Testis (tissue), 5 donors: Measurements from ENCODE around the gene GDPD2. TPM values are rescaled to one million over a fixed set of nuclear protein-coding genes. Genes with fewer than 3 reads are reported as not detected.
"Not testable (repeated sequence)": the region's sequence is repeated elsewhere in the genome, so short reads cannot be mapped to it uniquely, and the experiment has no call there.

Experiments used
- DNase-seq: peaks from one replicate; pipeline ENCODE4 v3.0.0-alpha.2; 2019
- H3K27ac ChIP-seq, 2 donors: fragments of 200-600 bp; sonication (generic); one replicate each; pipeline ENCODE4 v1.5.1; 2019
- H3K27me3 ChIP-seq: fragments of 200-600 bp; sonication (generic); one replicate; pipeline ENCODE4 v1.5.1; 2019
- H3K36me3 ChIP-seq: fragments of 200-600 bp; sonication (generic); one replicate; pipeline ENCODE4 v1.5.1; 2017; ENCODE audit warnings: low read depth; ENCODE audit errors: missing control alignments
- H3K4me1 ChIP-seq: fragments of 200-600 bp; sonication (generic); one replicate; pipeline ENCODE4 v1.5.1; 2019
- H3K4me3 ChIP-seq, 2 donors: fragments of 200-600 bp; sonication (generic); one replicate each; pipeline ENCODE4 v1.5.1; 2017 to 2019
- H3K9me3 ChIP-seq: fragments of 200-600 bp; sonication (generic); one replicate; pipeline ENCODE4 v1.5.1; 2017
- POLR2A ChIP-seq: fragments of 450-650 bp; IDR thresholded peaks from one replicate; pipeline ENCODE4 v1.6.1; 2017; ENCODE audit warnings: antibody characterized with exemption, mild to moderate bottlenecking, moderate library complexity
- WGBS, 2 donors: methylation state at CpG; one replicate each; pipeline ENCODE4 v1.1.5; 2018; 5-methylcytosine and 5-hydroxymethylcytosine counted together
- intact Hi-C: fragments of 100-400 bp; cut with DNase I; formaldehyde crosslinking; loops from one replicate; pipeline ENCODE4 v1.15.1; 2023; ENCODE audit warnings: low total_unique reads
- long read RNA-seq, 2 donors: transcript quantifications; one replicate each; lab custom pipeline, GENCODE V29; 2026
- polyA plus RNA-seq: library from polyadenylated mRNA; stranded (reverse); fragments of 350-450 nt; fragmentation: Illumina TruSeq; extraction: RNeasy Lipid Tissue Mini Kit (QIAGEN cat#74804); gene quantifications from one replicate; pipeline ENCODE4 v1.2.3, GENCODE V29; 2014; ENCODE audit warnings: low read depth, low replicate concordance; ENCODE audit not compliant: insufficient read depth
- total RNA-seq, 2 donors: library from RNA; depleted of rRNA; stranded (reverse); fragments of >200 nt; gene quantifications; one replicate each; pipeline ENCODE4 v1.2.3, GENCODE V29; 2016
- TF ChIP-seq, protein P1 (sequence below), 3 experiments: fragments of 450-650 bp in 2 of 3; fragments of 200-600 bp in 1 of 3; sonication (generic) in 1 of 3; IDR thresholded peaks; one replicate each; pipeline ENCODE4 v1.5.1; 2016 to 2019; ENCODE audit warnings: antibody characterized with exemption in 3 of 3, mild to moderate bottlenecking in 2 of 3, moderate library complexity in 1 of 3

GDPD2 gene, protein sequence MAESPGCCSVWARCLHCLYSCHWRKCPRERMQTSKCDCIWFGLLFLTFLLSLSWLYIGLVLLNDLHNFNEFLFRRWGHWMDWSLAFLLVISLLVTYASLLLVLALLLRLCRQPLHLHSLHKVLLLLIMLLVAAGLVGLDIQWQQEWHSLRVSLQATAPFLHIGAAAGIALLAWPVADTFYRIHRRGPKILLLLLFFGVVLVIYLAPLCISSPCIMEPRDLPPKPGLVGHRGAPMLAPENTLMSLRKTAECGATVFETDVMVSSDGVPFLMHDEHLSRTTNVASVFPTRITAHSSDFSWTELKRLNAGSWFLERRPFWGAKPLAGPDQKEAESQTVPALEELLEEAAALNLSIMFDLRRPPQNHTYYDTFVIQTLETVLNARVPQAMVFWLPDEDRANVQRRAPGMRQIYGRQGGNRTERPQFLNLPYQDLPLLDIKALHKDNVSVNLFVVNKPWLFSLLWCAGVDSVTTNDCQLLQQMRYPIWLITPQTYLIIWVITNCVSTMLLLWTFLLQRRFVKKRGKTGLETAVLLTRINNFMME
- total RNA-seq (not detected), polyA plus RNA-seq (not detected)
- long read RNA-seq, donor 1: 0 reads
- long read RNA-seq, donor 2: 0 reads

DNA sequence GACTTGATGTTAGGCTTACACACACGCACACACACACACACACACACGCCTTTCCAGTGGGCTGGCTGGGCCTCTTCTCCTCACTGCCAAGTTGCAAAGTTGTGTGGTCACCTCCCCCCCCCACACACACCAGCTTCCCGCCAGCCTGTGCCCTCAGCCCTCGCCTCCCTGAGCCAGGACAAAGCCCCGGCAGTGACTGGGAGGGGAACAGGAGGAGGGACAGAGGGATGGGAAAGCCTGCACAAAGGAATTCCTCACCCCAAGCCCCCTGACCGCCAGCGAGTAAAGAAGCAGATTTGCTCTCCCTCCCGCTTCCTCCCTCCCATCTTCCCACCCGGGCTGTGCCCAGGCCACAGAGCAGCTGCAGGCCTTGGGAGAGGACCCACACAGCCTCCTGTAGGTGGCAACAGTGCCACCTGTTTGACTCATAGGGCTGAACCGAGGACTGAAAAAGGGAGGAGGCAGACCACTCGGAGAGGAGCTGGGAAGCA, at the start of gene GDPD2:
TSS of gene GDPD2 (plus strand) at position 464 of the 491 bp plus-strand sequence. CDS start 1,671 bp downstream, outside the sequence.
- Histone ChIP-seq H3K9me3 (no peaks in the 10 kb centered on the region), H3K4me3 (no peak within 1 kb of the TSS), H3K27ac (no peak within 1 kb of the TSS), H3K36me3 (no peaks in the 10 kb centered on the region), H3K4me1 (no peaks in the 10 kb centered on the region), H3K27me3 (no peaks in the 10 kb centered on the region)
- TF ChIP-seq, protein P1, sequence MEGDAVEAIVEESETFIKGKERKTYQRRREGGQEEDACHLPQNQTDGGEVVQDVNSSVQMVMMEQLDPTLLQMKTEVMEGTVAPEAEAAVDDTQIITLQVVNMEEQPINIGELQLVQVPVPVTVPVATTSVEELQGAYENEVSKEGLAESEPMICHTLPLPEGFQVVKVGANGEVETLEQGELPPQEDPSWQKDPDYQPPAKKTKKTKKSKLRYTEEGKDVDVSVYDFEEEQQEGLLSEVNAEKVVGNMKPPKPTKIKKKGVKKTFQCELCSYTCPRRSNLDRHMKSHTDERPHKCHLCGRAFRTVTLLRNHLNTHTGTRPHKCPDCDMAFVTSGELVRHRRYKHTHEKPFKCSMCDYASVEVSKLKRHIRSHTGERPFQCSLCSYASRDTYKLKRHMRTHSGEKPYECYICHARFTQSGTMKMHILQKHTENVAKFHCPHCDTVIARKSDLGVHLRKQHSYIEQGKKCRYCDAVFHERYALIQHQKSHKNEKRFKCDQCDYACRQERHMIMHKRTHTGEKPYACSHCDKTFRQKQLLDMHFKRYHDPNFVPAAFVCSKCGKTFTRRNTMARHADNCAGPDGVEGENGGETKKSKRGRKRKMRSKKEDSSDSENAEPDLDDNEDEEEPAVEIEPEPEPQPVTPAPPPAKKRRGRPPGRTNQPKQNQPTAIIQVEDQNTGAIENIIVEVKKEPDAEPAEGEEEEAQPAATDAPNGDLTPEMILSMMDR (IDR thresholded peaks at IDR 0.05): no peak
- 20% methylated on average over 1 to 7 of the region's 11 CpGs for WGBS, 2 donors
- intact Hi-C loops: no loop called here
- no peak for DNase-seq

DNA sequence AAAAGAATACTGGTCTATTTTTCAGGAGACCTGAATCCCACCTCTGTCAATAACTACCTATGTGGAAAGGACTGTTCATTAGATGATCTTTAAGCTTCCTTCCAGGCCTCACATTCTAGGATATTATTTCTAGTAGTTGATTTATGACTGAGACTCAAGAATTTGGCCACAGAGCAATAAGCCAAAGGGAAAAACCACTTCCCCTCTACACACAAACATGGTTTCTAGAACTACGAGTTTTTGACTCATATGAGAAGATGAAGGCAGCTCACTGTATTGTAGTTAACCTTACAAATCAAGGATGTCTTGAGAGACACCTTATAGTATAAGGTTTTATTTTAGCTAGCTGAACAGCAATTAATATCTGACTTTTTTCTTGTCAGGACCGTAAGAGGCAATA, 36.9 kb upstream of the GDPD2 start:
- no peaks in the 10 kb centered on the region for H3K9me3 ChIP-seq
- 85 to 94% methylated on average over 2 of the region's 2 CpGs for WGBS, 2 donors
- H3K27ac ChIP-seq: no peak overlapping the region
- H3K4me1 ChIP-seq: no peaks in the 10 kb centered on the region
- DNase-seq: no peak
- no peak overlapping the region for H3K4me3 ChIP-seq
- intact Hi-C loops: no loop called here
- TF ChIP-seq, protein P1 (IDR thresholded peaks at IDR 0.05): no peak
- TF ChIP-seq POLR2A: no peak
- no peaks in the 10 kb centered on the region for H3K36me3 ChIP-seq
- H3K27me3 ChIP-seq: no peaks in the 10 kb centered on the region

DNA sequence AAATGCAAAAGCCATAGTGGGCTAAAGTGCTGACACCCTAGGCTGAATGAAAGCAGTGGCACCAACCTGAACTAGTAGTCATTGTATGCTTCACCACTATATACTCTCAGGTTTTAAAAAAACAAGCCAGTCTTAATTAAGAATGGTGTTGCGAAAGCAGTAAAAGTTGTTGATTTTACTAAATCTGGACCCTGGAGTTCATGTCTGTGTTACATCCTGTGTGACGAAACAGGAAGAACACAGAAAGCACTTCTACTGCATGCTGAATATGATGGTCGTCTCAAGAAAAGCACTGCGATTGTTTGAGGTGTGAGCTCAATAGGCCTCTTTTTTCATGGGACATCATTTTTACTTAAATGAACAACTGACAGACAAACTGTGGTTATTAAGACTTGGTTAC, 24.2 kb upstream of the GDPD2 start:
- H3K27ac ChIP-seq: no peak overlapping the region
- DNase-seq: no peak
- H3K9me3 ChIP-seq: no peaks in the 10 kb centered on the region
- TF ChIP-seq, protein P1 (IDR thresholded peaks at IDR 0.05): no peak
- no peak for TF ChIP-seq POLR2A
- H3K36me3 ChIP-seq: no peaks in the 10 kb centered on the region
- WGBS, 2 donors: 80 to 90% methylated on average over 4 of the region's 4 CpGs
- no peak overlapping the region for H3K4me3 ChIP-seq
- H3K27me3 ChIP-seq: no peaks in the 10 kb centered on the region
- no peaks in the 10 kb centered on the region for H3K4me1 ChIP-seq
- intact Hi-C loops: no loop called here

DNA sequence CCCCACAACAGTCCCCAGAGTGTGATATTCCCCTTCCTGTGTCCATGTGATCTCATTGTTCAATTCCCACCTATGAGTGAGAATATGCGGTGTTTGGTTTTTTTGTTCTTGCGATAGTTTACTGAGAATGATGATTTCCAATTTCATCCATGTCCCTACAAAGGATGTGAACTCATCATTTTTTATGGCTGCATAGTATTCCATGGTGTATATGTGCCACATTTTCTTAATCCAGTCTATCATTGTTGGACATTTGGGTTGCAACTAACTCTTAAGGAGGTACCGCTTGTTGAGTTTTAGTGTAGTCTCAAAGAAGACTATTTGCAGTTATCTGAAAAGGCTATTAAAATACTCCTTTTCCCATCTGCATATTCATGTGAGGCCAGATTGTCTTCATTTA, 22.9 kb upstream of the GDPD2 start:
- H3K36me3 ChIP-seq, H3K4me3 ChIP-seq, DNase-seq, H3K4me1 ChIP-seq, H3K9me3 ChIP-seq, H3K27me3 ChIP-seq, H3K27ac ChIP-seq, intact Hi-C loops: not testable (repeated sequence)
- 100% methylated on average over 1 of the region's 3 CpGs; no CpG with 5 or more reads in 1 of the 2 donors for WGBS, 2 donors

DNA sequence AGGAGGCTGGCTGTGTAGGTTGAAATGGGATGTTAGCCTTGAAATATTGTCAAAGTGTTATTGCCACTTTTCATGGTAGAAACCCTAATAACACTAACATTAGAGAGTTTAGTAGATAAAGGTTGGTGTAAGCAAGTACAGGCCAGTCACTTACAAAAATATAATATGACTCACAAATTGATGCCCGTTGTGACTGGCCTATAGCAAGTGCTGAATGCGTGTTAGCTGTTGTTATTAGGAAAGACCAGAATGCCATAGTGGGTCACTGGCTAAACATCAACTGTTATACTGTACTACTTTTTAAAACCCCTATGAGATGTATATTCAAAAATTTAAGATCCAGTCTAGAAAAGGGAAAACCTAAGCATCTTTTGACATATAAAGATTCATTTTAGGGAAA, 20.4 kb upstream of the GDPD2 start:
- no peaks in the 10 kb centered on the region for H3K36me3 ChIP-seq

More for the DNA sequence above, 20.4 kb upstream of the GDPD2 start:
- H3K4me1 ChIP-seq: no peaks in the 10 kb centered on the region
- no peak overlapping the region for H3K27ac ChIP-seq
- DNase-seq: no peak
- TF ChIP-seq, protein P1 (IDR thresholded peaks at IDR 0.05): no peak
- TF ChIP-seq POLR2A: no peak
- 98 to 100% methylated on average over 2 of the region's 2 CpGs for WGBS, 2 donors
- no peaks in the 10 kb centered on the region for H3K9me3 ChIP-seq
- H3K4me3 ChIP-seq: no peak overlapping the region
- no peaks in the 10 kb centered on the region for H3K27me3 ChIP-seq
- intact Hi-C loops: no loop called here
